Renal cortical epithelial cell (primary cell): ENCODE data around the gene FAM187B. TPM values are rescaled to one million over a fixed set of nuclear protein-coding genes. Genes with fewer than 3 reads are reported as not detected.
"Not testable (repeated sequence)": the region's sequence is repeated elsewhere in the genome, so short reads cannot be mapped to it uniquely, and the experiment has no call there.

Experiments used
- DNase-seq: peaks from one replicate; pipeline ENCODE4 v3.0.0-alpha.2; 2011; ENCODE audit warnings: low read depth
- total RNA-seq: library from RNA; depleted of rRNA; stranded (reverse); fragments of >200 nt; gene quantifications from 2 replicates; pipeline ENCODE4 v1.2.3, GENCODE V29; 2014

FAM187B gene
- total RNA-seq, 1 donor from 2014 or later = not detected

- DNase-seq = no peak
Measured at GRCh38 chr19:35236638-35237400, 8.3 kb upstream of the FAM187B start.

DNA sequence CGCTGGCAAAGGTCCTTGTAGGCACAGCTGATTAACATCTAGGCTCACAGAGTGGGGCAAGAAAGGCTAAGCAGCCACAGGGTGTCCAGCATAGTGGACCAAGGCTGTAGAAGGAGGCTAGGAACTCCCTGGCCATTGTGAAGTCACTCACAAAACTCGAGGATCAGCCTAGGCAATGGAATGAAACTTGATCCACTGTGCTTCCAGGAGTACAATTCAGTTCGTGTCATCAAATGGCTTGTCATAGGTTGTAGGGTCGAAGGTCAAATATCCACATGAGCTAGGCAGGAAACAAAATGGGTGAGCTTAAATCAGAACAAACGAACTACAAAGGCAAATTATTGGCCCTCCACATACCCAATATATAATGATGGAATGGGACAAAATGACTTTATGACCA is 4.4 kb upstream of the FAM187B start:
- no peak for DNase-seq

- no peak for DNase-seq
Measured at GRCh38 chr19:35231956-35232645, 3.6 kb upstream of the FAM187B start.

GRCh38 chr19:35229601-35230000 is 1.1 kb upstream of the FAM187B start:
- DNase-seq = no peak

- DNase-seq = no peak
Measured at GRCh38 chr19:35226748-35227147, 1.8 kb downstream of the FAM187B start.

DNA sequence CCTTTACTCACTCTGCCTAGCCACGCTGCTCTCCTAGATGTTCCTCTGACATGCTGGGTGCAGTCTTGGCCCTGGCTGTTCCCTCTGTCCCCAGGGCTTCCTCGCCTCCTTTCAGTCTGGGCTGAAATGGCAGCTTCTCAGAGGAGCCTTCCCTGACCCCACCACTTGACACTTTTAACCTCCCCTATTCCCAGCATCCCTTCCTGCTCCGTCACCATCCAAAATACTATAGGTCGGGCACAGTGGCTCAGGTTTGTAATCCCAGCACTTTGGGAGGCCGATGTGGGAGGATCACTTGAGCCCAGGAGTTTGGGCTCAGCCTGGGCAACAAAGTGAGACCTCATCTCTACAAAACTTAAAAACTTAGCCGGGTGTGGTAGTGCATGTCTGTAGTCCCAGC is 2.6 kb downstream of the FAM187B start:
- no peak for DNase-seq

DNA sequence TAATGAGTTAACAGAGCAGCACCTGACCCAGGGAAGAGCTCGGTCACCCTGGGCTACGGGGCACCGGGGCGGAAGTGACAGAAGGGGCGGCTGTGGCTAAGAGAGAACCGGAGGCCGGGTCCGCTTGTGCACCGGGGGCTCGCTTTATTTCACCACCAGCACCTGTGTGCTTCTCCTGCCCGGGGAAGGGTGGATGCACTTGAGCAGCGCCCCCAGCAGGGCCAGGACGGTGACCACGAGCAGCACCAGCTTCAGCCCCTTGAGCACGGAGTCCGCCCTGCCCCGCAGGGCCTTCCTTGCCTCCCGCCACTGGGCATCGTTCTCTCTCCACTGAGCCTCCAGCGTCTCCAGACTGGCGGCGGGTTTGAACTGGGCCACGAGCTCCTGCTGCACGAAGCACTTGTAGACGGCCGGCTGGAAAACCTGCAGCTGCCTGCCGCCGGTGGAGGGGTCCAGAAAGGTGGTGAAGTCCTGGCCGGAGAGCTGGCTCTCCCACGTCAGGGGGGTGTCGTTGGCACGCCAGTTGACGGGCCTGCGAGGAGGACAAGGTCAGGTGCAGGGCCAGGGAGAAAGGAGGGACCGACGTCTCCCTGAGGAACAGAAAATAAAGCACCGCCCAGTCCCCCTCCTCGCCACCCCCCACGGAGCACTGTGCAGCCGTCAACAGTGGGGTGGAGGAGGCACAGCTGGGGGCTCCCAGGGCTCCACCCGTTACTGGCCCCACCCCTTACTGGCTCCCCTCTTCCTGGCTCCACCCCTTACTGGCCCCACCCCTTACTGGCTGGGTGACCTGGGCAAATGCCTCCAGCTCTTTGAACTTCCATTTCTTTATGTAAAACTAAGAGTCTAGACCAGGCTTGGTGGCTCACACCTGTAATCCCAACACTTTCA is 3.6 kb downstream of the FAM187B start:
- DNase-seq = no peak

DNA sequence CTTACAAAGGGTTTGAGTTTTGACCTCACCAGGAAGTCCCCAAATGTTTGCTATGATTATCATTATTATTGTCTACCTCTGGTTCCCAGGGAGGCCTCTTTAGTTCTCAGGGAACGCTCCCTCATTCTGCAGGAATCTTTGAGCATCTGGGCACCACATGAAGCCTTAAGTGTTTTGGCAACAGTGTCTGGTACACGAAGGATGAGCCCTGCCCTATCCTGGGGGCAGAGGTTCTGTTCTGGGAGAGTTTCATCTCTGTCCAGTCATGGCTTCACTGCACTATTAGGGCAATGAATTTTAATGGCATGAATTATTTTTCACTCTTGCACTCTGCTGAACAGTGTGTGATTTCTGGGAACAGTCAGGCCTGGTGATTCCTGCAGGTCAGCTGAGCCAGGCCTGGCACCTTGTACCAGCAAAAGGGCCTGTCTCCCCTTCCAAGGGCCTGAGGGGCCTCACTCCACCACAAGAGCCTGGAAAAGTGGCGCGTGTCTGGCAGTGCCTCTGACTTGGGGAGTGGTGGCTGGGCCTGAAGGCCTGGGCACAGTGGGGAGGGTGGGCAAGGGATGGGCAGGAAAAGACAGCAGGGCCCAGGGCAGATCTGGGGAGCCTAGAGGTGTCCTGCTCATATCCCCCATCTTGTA is 4.6 kb downstream of the FAM187B start:
- no peak for DNase-seq

DNA sequence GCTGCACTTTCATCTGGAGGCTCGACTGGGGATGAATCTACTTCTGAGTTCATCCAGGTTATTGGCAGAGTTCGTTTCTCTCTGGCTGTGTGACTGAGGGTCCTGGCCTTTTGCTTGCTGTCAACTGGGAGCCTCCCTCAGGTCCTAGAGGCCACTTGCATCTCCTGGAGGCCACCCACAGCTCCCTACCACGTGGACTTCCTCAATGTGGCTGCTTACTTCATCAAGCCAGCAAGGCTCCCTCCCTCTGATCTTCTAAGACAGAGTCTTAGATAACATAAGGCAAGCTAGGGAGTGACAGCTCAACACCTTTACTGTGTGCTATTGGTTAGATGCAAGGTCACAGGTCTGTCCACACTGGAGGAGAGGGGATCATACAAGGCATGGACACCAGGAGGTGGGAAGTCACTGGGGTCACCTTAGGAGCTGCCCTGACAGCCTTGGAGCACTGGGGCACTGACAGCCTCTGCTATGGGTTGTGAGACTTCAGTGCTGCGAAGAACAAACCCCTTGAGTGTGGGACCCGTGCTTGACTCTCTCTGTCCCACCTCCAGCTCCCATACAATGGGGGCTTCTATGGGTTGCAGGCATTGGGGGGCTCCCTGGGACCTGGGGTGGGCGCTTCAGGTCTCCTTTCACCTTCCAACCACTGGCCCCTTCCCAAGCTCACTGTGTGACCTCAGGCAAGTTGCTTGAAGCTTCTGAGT is 5.3 kb downstream of the FAM187B start:
- no peak for DNase-seq

DNA sequence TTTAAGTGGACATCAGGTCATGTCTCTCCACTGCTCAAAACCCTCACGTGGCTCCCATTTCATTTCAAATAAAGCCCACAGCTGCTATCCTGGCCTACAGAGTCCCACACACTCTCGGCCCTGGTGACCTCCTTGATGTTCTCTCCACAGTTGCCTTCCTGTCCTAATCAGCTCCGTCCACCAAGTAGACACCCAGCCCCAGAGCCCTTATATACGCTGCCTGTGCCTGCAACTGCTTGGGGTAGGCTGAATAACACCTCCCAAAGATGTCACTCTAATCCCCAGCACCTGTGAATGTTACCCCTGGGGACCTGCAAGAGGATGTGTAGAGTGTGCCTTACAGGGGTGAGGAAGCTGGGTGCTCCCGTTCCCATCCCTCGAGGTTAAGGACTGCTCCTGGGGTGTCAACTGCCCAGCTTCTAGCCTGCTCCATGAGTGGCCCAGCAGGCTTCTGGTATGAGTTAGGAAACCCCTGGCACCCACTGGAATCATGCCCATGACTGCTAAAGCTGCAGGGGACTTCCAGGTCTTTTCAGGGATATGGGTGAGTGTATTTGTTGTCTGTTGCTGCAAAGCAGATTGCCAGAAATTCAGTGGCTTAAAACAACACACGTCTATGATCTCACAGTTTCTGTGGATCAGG is 6.0 kb downstream of the FAM187B start:
- DNase-seq = no peak

DNA sequence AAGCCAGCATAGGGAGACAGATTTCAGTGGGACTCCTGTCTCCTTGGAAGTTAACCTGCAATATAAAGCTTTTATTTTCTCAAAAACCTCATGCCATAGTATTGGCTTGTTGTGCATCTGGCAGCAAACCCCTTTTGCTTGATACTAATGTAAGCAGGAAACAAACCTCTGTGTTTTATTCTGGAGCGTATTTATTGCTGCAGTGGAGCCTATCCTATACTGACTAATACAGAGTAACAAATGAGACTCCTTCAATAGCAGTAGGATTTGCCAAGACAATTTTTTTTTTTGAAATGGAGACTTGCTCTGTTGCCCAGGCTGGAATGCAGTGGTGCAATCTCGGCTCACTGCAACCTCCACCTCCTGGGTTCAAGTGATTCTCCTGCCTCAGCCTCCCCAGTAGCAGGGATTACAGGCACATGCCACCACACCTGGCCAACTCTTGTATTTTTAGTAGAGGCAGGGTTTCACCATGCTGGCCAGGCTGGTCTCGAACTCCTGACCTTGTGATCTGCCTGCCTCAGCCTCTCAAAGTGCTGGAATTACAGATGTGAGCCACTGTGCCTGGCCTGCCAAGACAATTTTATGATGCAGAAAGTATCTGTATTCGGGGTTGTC is 7.5 kb downstream of the FAM187B start:
- not testable (repeated sequence) for DNase-seq

GRCh38 chr19:35220315-35220921 is 8.1 kb downstream of the FAM187B start:
- DNase-seq = no peak

GRCh38 chr19:35219008-35219407 is 9.5 kb downstream of the FAM187B start:
- no peak for DNase-seq

GRCh38 chr19:35217649-35217990 is 10.9 kb downstream of the FAM187B start:
- no peak for DNase-seq

DNA sequence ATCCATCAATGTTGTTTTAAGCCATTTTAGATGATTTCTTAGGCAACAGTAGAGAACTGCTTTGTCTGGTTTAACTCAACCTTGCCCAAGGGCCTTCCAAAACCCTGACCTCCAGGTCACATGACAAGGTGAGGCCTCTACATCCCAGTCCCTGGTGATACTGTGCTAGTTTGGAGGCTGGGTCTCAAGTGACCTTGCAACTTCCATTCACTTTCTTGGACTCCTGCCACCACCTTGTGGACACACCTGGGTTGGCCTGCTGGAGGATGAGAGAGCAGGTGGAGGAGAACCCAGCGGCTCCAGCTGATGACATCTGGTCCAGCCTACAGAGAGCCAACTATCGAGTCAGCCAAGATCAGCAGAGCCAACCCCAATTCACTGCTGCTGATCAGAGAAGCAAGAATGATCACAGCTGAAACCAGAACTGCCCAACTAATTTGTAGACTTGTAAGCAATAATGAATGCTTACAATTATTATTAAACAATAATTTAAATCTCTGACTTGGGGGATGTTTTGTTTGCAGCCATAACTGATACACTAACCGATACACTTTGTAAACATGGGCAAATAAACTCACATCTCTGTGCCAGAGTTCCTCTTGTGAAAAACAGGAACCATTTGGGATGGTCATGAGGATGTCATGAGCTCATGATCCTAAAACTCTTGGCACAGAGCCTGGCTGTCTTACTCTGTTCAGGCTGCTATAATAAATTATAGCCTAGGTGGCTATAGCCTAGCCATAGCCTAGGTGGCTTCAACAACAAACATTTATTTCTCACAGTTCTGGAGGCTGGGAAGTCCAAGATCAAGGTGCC is 11.5 kb downstream of the FAM187B start:
- no peak for DNase-seq

GRCh38 chr19:35216016-35216832 is 12.3 kb downstream of the FAM187B start:
- DNase-seq = peak; percentile 13

GRCh38 chr19:35214766-35215422 is 13.6 kb downstream of the FAM187B start:
- DNase-seq = no peak
